GM12864 (cell line): ENCODE measurements around the gene SEC22C.

Source experiments
- DNase-seq: peaks from one replicate; pipeline ENCODE4 v3.0.0-alpha.2; 2011; ENCODE audit warnings: low read depth
- H3K4me3 ChIP-seq: 2 replicates; pipeline ENCODE4 v1.5.1; 2011; ENCODE audit warnings: mild to moderate bottlenecking, low read depth, low read length, control low read depth
- TF ChIP-seq, protein P1 (sequence below): IDR thresholded peaks from 2 replicates; pipeline ENCODE4 v1.5.1; 2011; ENCODE audit warnings: low read depth, mild to moderate bottlenecking, moderate library complexity, low read length, control low read depth, inconsistent platforms; ENCODE audit errors: missing control alignments

The SEC22C gene

DNA sequence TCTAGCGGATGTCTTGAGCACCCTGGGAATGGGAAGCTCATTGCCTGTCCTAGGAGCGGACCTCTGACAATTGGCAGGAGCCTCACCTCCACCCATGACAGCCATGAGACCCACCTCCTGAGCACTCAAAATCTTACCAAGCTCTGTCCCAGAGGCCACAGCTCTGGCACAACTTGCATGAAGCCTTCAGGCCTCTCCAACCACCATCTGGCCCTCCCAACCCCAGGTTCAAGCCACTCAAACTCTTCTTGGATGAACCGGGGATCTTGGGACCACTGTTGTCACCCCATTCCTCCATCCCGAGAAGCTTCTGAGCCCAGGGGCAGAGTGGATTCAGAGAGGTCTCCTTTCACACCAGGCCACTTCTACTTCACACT, 77.8 kb downstream of the SEC22C start:
- TF ChIP-seq, protein P1, sequence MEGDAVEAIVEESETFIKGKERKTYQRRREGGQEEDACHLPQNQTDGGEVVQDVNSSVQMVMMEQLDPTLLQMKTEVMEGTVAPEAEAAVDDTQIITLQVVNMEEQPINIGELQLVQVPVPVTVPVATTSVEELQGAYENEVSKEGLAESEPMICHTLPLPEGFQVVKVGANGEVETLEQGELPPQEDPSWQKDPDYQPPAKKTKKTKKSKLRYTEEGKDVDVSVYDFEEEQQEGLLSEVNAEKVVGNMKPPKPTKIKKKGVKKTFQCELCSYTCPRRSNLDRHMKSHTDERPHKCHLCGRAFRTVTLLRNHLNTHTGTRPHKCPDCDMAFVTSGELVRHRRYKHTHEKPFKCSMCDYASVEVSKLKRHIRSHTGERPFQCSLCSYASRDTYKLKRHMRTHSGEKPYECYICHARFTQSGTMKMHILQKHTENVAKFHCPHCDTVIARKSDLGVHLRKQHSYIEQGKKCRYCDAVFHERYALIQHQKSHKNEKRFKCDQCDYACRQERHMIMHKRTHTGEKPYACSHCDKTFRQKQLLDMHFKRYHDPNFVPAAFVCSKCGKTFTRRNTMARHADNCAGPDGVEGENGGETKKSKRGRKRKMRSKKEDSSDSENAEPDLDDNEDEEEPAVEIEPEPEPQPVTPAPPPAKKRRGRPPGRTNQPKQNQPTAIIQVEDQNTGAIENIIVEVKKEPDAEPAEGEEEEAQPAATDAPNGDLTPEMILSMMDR = no peak
- no peak overlapping the region for H3K4me3 ChIP-seq
- no peak for DNase-seq

GRCh38 chr3:42503251-42503924, 78.4 kb downstream of the SEC22C start:
- no peak for DNase-seq
- H3K4me3 ChIP-seq = no peak overlapping the region
- TF ChIP-seq, protein P1 = no peak

GRCh38 chr3:42502429-42503250, 79.1 kb downstream of the SEC22C start, which contains the start of gene VIPR1:
Gene VIPR1, plus strand, starts transcription at chr3:42502643. Its CDS starts 93 bp downstream, at chr3:42502736.
- H3K4me3 ChIP-seq = peak within 1 kb of the TSS; percentile 26
- TF ChIP-seq, protein P1 = no peak

DNA sequence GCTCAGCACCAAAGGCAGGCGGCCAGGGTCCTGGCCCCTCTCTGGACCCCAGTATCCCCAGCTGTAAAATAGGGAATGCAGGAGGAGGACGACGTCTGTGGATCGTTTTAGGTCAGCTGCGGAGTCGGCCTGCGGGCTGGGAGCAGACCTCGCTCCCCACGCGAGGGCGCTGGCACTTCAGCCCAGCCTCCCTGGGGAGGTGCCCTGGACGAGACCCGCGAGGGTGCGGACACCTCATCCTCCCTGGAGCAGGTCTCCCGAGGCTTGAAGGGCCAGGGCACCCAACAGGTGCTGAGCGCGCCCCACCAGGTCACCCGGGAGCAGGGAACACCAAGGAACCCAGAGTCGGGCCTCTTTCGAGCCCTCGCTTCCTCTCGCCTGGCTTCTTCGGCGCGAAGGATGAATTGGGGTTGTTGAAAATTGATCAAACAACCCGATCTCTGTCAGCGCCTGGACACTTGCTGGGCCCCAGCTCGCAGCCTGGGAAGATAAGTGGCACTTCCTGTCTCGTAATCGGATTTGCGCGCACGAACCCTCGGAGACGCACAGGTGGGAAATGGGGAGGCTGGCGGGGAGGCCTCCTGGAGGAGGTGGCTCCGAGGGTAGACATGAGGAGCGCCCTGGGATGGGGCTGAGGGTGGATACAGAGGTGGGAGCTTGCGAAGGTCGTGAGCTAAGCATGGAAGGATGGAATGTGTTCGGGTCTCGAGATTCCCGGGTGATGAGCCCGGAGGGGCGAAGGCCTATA, 79.9 kb downstream of the SEC22C start:
- H3K4me3 ChIP-seq = peak overlapping the region; percentile 26
- DNase-seq = no peak
- TF ChIP-seq, protein P1 = peak; percentile 68

More at GRCh38 chr3:42502429-42503250, 79.1 kb downstream of the SEC22C start, which contains the start of gene VIPR1:
- peak; percentile 18 for DNase-seq

DNA sequence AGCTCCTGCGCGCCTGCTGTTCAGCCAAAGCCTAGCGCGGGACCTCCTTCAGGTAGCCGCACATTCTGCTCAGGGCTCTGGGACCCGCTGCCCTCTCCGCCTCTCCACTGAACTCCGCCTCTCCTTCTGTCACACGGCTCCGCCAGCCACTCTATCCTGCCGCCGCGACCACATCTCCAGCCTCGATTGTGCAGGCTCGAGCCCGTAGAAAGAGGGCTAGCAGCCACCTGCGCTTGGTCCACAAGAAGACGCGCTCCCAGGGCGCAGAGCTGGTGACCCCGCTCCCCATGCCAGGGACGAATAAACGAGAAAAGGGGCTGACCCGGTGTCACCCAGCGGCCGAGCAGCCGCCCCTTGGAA, 80.5 kb downstream of the SEC22C start:
- no peak for DNase-seq
- no peak overlapping the region for H3K4me3 ChIP-seq
- TF ChIP-seq, protein P1 = no peak

- H3K4me3 ChIP-seq = no peak overlapping the region
- TF ChIP-seq, protein P1 = no peak
- no peak for DNase-seq
Measured at GRCh38 chr3:42500909-42501308, 80.9 kb downstream of the SEC22C start.
